HepG2 (cell line): ENCODE measurements around the gene PHKB. TPM values are rescaled to one million over a fixed set of nuclear protein-coding genes. Genes with fewer than 3 reads are reported as not detected.
A peak's percentile ranks its signal among the peaks of the same experiment; 100 is the strongest.

Source experiments
- CCDC6 ChIP-seq: sonication (generic); formaldehyde crosslinking; IDR thresholded peaks from 2 replicates; pipeline ENCODE4 v1.8.1; 2022; ENCODE audit warnings: mild to moderate bottlenecking, missing genetic modification reagents, moderate library complexity
- CHD4 ChIP-seq: fragments of 200-600 bp; sonication (generic); IDR thresholded peaks from 2 replicates; pipeline ENCODE4 v1.7.0; 2017; ENCODE audit warnings: mild to moderate bottlenecking, low read length, borderline replicate concordance
- CSRNP1 ChIP-seq: sonication (generic); formaldehyde crosslinking; IDR thresholded peaks from 2 replicates; pipeline ENCODE4 v1.8.1; 2023; ENCODE audit warnings: mild to moderate bottlenecking, missing genetic modification reagents
- EEA1 ChIP-seq: sonication (generic); formaldehyde crosslinking; IDR thresholded peaks from 2 replicates; pipeline ENCODE4 v1.5.1; 2020; ENCODE audit warnings: mild to moderate bottlenecking, missing genetic modification reagents, borderline replicate concordance
- HMGXB3 ChIP-seq: sonication (generic); formaldehyde crosslinking; IDR thresholded peaks from 2 replicates; pipeline ENCODE4 v1.4.0; 2020; ENCODE audit warnings: missing genetic modification reagents, borderline replicate concordance
- HNRNPLL ChIP-seq: fragments of 200-400 bp; formaldehyde crosslinking; IDR thresholded peaks from 2 replicates; pipeline ENCODE4 v1.6.1; 2017; ENCODE audit warnings: mild to moderate bottlenecking, low read depth, low read length; ENCODE audit not compliant: poor library complexity, severe bottlenecking
- MLLT10 ChIP-seq: sonication (generic); formaldehyde crosslinking; IDR thresholded peaks from 2 replicates; pipeline ENCODE4 v1.4.0; 2020; ENCODE audit warnings: missing genetic modification reagents
- MTA1 ChIP-seq: sonication (generic); formaldehyde crosslinking; IDR thresholded peaks from 2 replicates; pipeline ENCODE4 v1.4.0; 2020; ENCODE audit warnings: missing genetic modification reagents, mild to moderate bottlenecking, borderline replicate concordance
- MYC ChIP-seq: sonication (generic); formaldehyde crosslinking; IDR thresholded peaks from 2 replicates; pipeline ENCODE4 v1.9.0; 2021; ENCODE audit warnings: missing genetic modification reagents, borderline replicate concordance
- RELA ChIP-seq: sonication (generic); formaldehyde crosslinking; IDR thresholded peaks from 2 replicates; pipeline ENCODE4 v1.4.0; 2020; ENCODE audit warnings: missing genetic modification reagents
- THYN1 ChIP-seq: sonication (generic); formaldehyde crosslinking; IDR thresholded peaks from 2 replicates; pipeline ENCODE4 v1.8.1; 2023; ENCODE audit warnings: low read depth, mild to moderate bottlenecking, moderate library complexity, missing genetic modification reagents, borderline replicate concordance
- ZNF512 ChIP-seq: sonication (generic); formaldehyde crosslinking; IDR thresholded peaks from 2 replicates; pipeline ENCODE4 v1.4.0; 2020; ENCODE audit warnings: mild to moderate bottlenecking, missing genetic modification reagents
- ZNF556 ChIP-seq: sonication (generic); formaldehyde crosslinking; IDR thresholded peaks from 2 replicates; pipeline ENCODE4 v1.4.0; 2020; ENCODE audit warnings: mild to moderate bottlenecking, missing genetic modification reagents, borderline replicate concordance
- ZNF609 ChIP-seq: sonication (generic); formaldehyde crosslinking; IDR thresholded peaks from 2 replicates; pipeline ENCODE4 v1.4.0; 2020; ENCODE audit warnings: mild to moderate bottlenecking, missing genetic modification reagents, borderline replicate concordance
- ZNF768 ChIP-seq: sonication (generic); formaldehyde crosslinking; IDR thresholded peaks from 2 replicates; pipeline ENCODE4 v1.4.0; 2020; ENCODE audit warnings: missing genetic modification reagents
- polyA plus RNA-seq, 8 experiments: library from polyadenylated mRNA; depleted of rRNA in 3 of 8; stranded (reverse) in 7 of 8; unstranded in 1 of 8; fragments of >200 nt; fragmentation: Illumina TruSeq in 4 of 8; extraction: Trizol in 4 of 8; gene quantifications; 2 replicates each; pipeline versions ENCODE4 v1.2.1 to v1.2.3, GENCODE V29; 2011 to 2016; ENCODE audit warnings: low read depth in 4 of 8, missing spikeins in 1 of 8, mixed read lengths in 1 of 8; ENCODE audit not compliant: insufficient read depth in 1 of 8
- total RNA-seq, 5 experiments: library from RNA; depleted of rRNA; stranded (reverse); fragments of >200 nt; fragmentation: Illumina TruSeq; extraction: Trizol; gene quantifications; 2 replicates each; pipeline ENCODE4 v1.2.3, GENCODE V29; 2016; ENCODE audit warnings: low read depth in 1 of 5

PHKB gene
- total and polyA plus RNA-seq, 2 of the 13 experiments (the other 11 are each of a cell fraction or from before 2014, with no cell fraction given) = 66.0 to 80.8 TPM

GRCh38 chr16:47499080-47499699, 38.1 kb downstream of the PHKB start (continued):
- peak; percentile 35; the same call in 1 of the 2 replicates for TF ChIP-seq MTA1 (CRISPR knock-in tag)
- TF ChIP-seq THYN1 (CRISPR knock-in tag) = 0 out of 2 replicates have a peak, but pooled peaks have one; percentile 27
- peak; percentile 8; the same call in 1 of the 2 replicates for TF ChIP-seq CSRNP1 (CRISPR knock-in tag)
- no peak for TF ChIP-seq ZNF768 (CRISPR knock-in tag)
- TF ChIP-seq ZNF609 = peak; percentile 70; the same call in 1 of the 2 replicates
- no peak for TF ChIP-seq MYC (CRISPR knock-in tag)
- TF ChIP-seq ZNF556 (CRISPR knock-in tag) = peak; percentile 62; the same call in 1 of the 2 replicates
- no peak for TF ChIP-seq ZNF512 (CRISPR knock-in tag)
- TF ChIP-seq CCDC6 (CRISPR knock-in tag) = 0 out of 2 replicates have a peak, but pooled peaks have one; percentile 26
- TF ChIP-seq HMGXB3 (CRISPR knock-in tag) = 0 out of 2 replicates have a peak, but pooled peaks have one; percentile 13
- no peak for TF ChIP-seq RELA (CRISPR knock-in tag)
- no peak for TF ChIP-seq HNRNPLL
- peak; percentile 54; the same call in 1 of the 2 replicates for TF ChIP-seq CHD4
- TF ChIP-seq MLLT10 (CRISPR knock-in tag) = no peak
- TF ChIP-seq EEA1 (CRISPR knock-in tag) = no peak
